GM23248 (cell line): ENCODE data around the gene CDH3. TPM values are rescaled to one million over a fixed set of nuclear protein-coding genes. Genes with fewer than 3 reads are reported as not detected.

Source experiments
- DNase-seq: peaks from one replicate; pipeline ENCODE4 v3.0.0-alpha.2; 2015
- H2AFZ ChIP-seq: fragments of 200-600 bp; sonication (generic); 2 replicates; pipeline ENCODE4 v1.6.1; 2016; ENCODE audit warnings: antibody characterized with exemption
- H3F3A ChIP-seq: fragments of 200-600 bp; sonication (generic); 2 replicates; pipeline ENCODE4 v1.6.1; 2016; ENCODE audit warnings: mild to moderate bottlenecking, antibody characterized with exemption, mixed run types; ENCODE audit not compliant: insufficient read depth
- H3K27ac ChIP-seq: fragments of 200-600 bp; sonication (generic); 2 replicates; pipeline ENCODE4 v1.5.1; 2016; ENCODE audit warnings: mild to moderate bottlenecking
- H3K27me3 ChIP-seq: fragments of 200-600 bp; sonication (generic); replicated peaks from 2 replicates; pipeline ENCODE4 v1.6.1; 2016; ENCODE audit warnings: mild to moderate bottlenecking; ENCODE audit not compliant: insufficient read depth
- H3K36me3 ChIP-seq: fragments of 200-600 bp; sonication (generic); 2 replicates; pipeline ENCODE4 v1.6.1; 2016; ENCODE audit warnings: low read depth, mild to moderate bottlenecking
- H3K4me1 ChIP-seq: fragments of 200-600 bp; sonication (generic); 2 replicates; pipeline ENCODE4 v1.6.1; 2016; ENCODE audit warnings: mild to moderate bottlenecking; ENCODE audit not compliant: insufficient read depth
- H3K4me2 ChIP-seq: fragments of 200-600 bp; sonication (generic); one replicate; pipeline ENCODE4 v1.6.1; 2016; ENCODE audit warnings: mild to moderate bottlenecking; ENCODE audit not compliant: unreplicated experiment
- H3K4me3 ChIP-seq: fragments of 200-600 bp; sonication (generic); 2 replicates; pipeline ENCODE4 v1.5.1; 2016; ENCODE audit warnings: mild to moderate bottlenecking
- H3K79me2 ChIP-seq: fragments of 200-600 bp; sonication (generic); 2 replicates; pipeline ENCODE4 v1.6.1; 2016; ENCODE audit warnings: mild to moderate bottlenecking; ENCODE audit not compliant: insufficient read depth
- H3K9ac ChIP-seq: fragments of 200-600 bp; sonication (generic); 2 replicates; pipeline ENCODE4 v1.6.1; 2016; ENCODE audit warnings: mild to moderate bottlenecking
- H3K9me2 ChIP-seq: fragments of 200-600 bp; sonication (generic); 2 replicates; pipeline ENCODE4 v1.6.1; 2016; ENCODE audit warnings: mixed run types, mild to moderate bottlenecking, moderate library complexity; ENCODE audit not compliant: insufficient read depth
- H3K9me3 ChIP-seq: fragments of 200-600 bp; sonication (generic); one replicate; pipeline ENCODE4 v1.6.1; 2017; ENCODE audit warnings: low read depth
- H4K20me1 ChIP-seq: fragments of 200-600 bp; sonication (generic); 2 replicates; pipeline ENCODE4 v1.6.0; 2016; ENCODE audit not compliant: insufficient read depth
- EZH2 ChIP-seq: fragments of 200-600 bp; sonication (generic); IDR thresholded peaks from 2 replicates; pipeline ENCODE4 v1.6.1; 2018; ENCODE audit warnings: antibody characterized with exemption, mild to moderate bottlenecking; ENCODE audit not compliant: insufficient read depth, poor library complexity, severe bottlenecking
- EZH2phosphoT487 ChIP-seq: fragments of 200-600 bp; sonication (generic); IDR thresholded peaks from 2 replicates; pipeline ENCODE4 v1.6.1; 2018; ENCODE audit warnings: antibody characterized with exemption, moderate library complexity, mild to moderate bottlenecking, low read depth; ENCODE audit not compliant: insufficient read depth
- WGBS, 2 experiments: methylation state at CpG; one replicate each; pipeline ENCODE4 v1.1.6; 2015 to 2017; ENCODE audit warnings: low lambda C conversion rate in 2 of 2, low coverage in 1 of 2; ENCODE audit errors: missing lambda C conversion rate in 2 of 2; 5-methylcytosine and 5-hydroxymethylcytosine counted together
- in situ Hi-C: fragments of 300-500 bp; cut with MboI; formaldehyde crosslinking; loops from 2 replicates; pipeline ENCODE4 v1.15.0; 2020
- polyA plus RNA-seq: library from polyadenylated mRNA; unstranded; fragments of >200 nt; fragmentation: Nextera tagmentation; extraction: Ambion mirVana; gene quantifications from 2 replicates; pipeline ENCODE4 v1.2.1, GENCODE V29; 2016
- total RNA-seq: library from RNA; depleted of rRNA; stranded (reverse); fragments of >200 nt; shearing (Covaris generic); gene quantifications from 2 replicates; pipeline ENCODE4 v1.2.3, GENCODE V29; 2014

Gene CDH3
- total and polyA plus RNA-seq, 2 experiments from 2014 or later = not detected

- peak; percentile 67 for DNase-seq
- H3K79me2 ChIP-seq = no peaks in the 10 kb centered on the region
- no peak overlapping the region for H3K9ac ChIP-seq
- no peak overlapping the region for H3K4me3 ChIP-seq
- no peak overlapping the region for H3K27ac ChIP-seq
- 25 to 36% methylated on average over 3 of the region's 3 CpGs for WGBS, 2 experiments
- no peaks in the 10 kb centered on the region for H3K36me3 ChIP-seq
- H3K9me2 ChIP-seq = no peaks in the 10 kb centered on the region
- peaks cover 18% of the 10 kb centered on the region for H3F3A ChIP-seq
- H3K9me3 ChIP-seq = no peaks in the 10 kb centered on the region
- peaks cover 20% of the 10 kb centered on the region for H3K4me1 ChIP-seq
- no peaks in the 10 kb centered on the region for H4K20me1 ChIP-seq
- in situ Hi-C loops = no loop called here
- no peak overlapping the region for H3K4me2 ChIP-seq
- no peak overlapping the region for H2AFZ ChIP-seq
- H3K27me3 ChIP-seq = peaks cover 31% of the 10 kb centered on the region
- TF ChIP-seq EZH2 = no peak
- TF ChIP-seq EZH2phosphoT487 = no peak
Measured at GRCh38 chr16:68640972-68641371, 4.1 kb upstream of the CDH3 start.

GRCh38 chr16:68642047-68642435 lies 3.1 kb upstream of the CDH3 start:
- Histone ChIP-seq H3K27me3 (peaks cover 41% of the 10 kb centered on the region), H2AFZ (peak overlapping the region; percentile 69), H3K36me3 (no peaks in the 10 kb centered on the region), H3K4me3 (peak overlapping the region; percentile 43), H3K4me2 (peak overlapping the region; percentile 41), H3K9me3 (no peaks in the 10 kb centered on the region), H3K27ac (no peak overlapping the region), H4K20me1 (no peaks in the 10 kb centered on the region), H3K9ac (no peak overlapping the region), H3K4me1 (peaks cover 9% of the 10 kb centered on the region), H3F3A (peaks cover 10% of the 10 kb centered on the region), H3K79me2 (no peaks in the 10 kb centered on the region), H3K9me2 (no peaks in the 10 kb centered on the region)
- TF ChIP-seq EZH2phosphoT487 (no peak), EZH2 (no peak)
- in situ Hi-C loops = no loop called here
- WGBS, 2 experiments = 66 to 69% methylated on average over 10 of the region's 10 CpGs
- no peak for DNase-seq

GRCh38 chr16:68642436-68643101 lies 2.5 kb upstream of the CDH3 start:
- Histone ChIP-seq H3K9ac (no peak overlapping the region), H3K9me3 (no peaks in the 10 kb centered on the region), H3K27ac (no peak overlapping the region), H3K27me3 (peaks cover 46% of the 10 kb centered on the region), H3K4me1 (peaks cover 7% of the 10 kb centered on the region), H3K79me2 (no peaks in the 10 kb centered on the region), H3F3A (peaks cover 8% of the 10 kb centered on the region; the same call in 1 of the 2 replicates), H4K20me1 (no peaks in the 10 kb centered on the region), H3K4me3 (peak overlapping the region; percentile 43), H3K36me3 (no peaks in the 10 kb centered on the region), H3K4me2 (peak overlapping the region; percentile 41), H3K9me2 (no peaks in the 10 kb centered on the region), H2AFZ (peak overlapping the region; percentile 69)
- DNase-seq = peak; percentile 52
- no peak for TF ChIP-seq EZH2phosphoT487
- TF ChIP-seq EZH2 = peak; percentile 37
- in situ Hi-C loops = no loop called here
- 3 to 4% methylated on average over 47 to 51 of the region's 51 CpGs for WGBS, 2 experiments

- no peaks in the 10 kb centered on the region for H3K9me3 ChIP-seq
- TF ChIP-seq EZH2 (no peak), EZH2phosphoT487 (no peak)
- no peak overlapping the region for H2AFZ ChIP-seq
- no peak overlapping the region for H3K4me2 ChIP-seq
- WGBS, 2 experiments = 88 to 91% methylated on average over 13 of the region's 13 CpGs
- H3K4me3 ChIP-seq = no peak overlapping the region
- H3K9me2 ChIP-seq = no peaks in the 10 kb centered on the region
- no peaks in the 10 kb centered on the region for H3K79me2 ChIP-seq
- H3K27me3 ChIP-seq = peaks cover 53% of the 10 kb centered on the region
- H3K9ac ChIP-seq = no peak overlapping the region
- H4K20me1 ChIP-seq = no peaks in the 10 kb centered on the region
- DNase-seq = no peak
- H3K27ac ChIP-seq = no peak overlapping the region
- in situ Hi-C loops = no loop called here
- H3K4me1 ChIP-seq = peaks cover 7% of the 10 kb centered on the region
- no peaks in the 10 kb centered on the region for H3K36me3 ChIP-seq
- peaks cover 8% of the 10 kb centered on the region; the same call in 1 of the 2 replicates for H3F3A ChIP-seq
Measured at GRCh38 chr16:68643227-68643626, 1.9 kb upstream of the CDH3 start.
